Measurements from ENCODE around the gene CTIF. TPM values are rescaled to one million over a fixed set of nuclear protein-coding genes. Genes with fewer than 3 reads are reported as not detected.
A peak's percentile ranks its signal among the peaks of the same experiment; 100 is the strongest.

CTIF gene
- total RNA-seq, 1 donor from 2014 or later: 24.9 TPM

DNA sequence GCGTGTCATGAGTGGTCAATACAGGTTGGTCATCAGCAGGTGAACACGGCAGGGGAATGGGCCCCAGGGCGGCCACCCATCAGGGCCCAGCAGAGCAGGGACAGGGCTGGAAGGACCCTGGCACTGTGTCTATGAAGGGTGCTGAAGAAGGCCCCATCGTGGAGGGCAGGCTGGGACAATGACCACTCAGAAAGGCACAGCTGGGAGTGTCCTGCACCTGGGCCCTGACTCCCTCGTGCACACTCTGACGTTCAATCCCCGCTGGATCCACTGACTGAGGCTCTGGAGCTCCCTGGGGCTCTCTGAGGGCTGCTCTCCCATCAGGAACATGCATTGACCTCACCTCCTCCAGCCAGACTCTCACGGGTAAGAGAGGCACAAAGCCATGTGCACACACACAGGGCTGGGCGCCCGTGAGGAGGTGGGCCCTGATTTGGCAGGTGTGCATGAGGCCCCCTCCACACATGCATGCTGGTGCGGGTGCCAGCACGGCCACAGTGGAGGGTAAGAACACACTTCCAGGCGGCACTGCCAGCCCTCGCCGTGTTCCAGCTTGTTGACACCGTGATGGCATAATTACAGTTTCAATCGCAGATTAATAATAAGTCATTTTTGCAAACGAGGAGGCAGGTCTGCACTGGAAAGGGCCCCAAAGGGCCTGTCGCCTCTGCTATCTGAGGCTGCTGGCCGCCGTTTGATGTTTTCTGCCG, 353.5 kb downstream of the CTIF start:
- no peak for DNase-seq (ENCODE audit: low read depth)

DNA sequence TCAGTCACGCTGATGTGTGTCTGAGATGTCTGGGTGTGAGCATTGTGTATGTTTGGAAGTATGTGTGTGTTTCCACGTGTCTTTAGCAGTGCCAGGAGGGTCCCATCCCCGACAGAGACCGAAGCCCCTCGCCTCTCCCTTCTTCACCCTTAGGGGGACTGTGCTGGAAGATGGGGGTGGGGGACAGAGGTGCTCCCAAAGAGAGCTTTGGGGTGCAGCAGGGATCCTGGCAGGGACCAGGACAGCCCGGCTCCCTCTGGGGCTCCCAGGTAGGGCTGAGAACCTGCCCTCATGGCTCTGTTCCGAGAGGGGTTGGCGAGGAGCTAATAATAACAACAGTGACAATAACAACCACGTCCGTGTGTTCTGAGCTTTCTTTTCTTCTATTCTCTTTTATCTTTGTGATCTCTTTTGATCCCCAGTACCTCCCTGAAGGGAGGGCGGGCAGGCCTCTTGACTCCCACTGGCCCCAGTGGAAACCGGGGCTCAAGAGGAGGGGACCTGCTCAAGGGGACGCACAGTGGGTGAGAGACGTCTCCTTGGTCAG, 354.3 kb downstream of the CTIF start:
- DNase-seq (ENCODE audit: low read depth): no peak

DNA sequence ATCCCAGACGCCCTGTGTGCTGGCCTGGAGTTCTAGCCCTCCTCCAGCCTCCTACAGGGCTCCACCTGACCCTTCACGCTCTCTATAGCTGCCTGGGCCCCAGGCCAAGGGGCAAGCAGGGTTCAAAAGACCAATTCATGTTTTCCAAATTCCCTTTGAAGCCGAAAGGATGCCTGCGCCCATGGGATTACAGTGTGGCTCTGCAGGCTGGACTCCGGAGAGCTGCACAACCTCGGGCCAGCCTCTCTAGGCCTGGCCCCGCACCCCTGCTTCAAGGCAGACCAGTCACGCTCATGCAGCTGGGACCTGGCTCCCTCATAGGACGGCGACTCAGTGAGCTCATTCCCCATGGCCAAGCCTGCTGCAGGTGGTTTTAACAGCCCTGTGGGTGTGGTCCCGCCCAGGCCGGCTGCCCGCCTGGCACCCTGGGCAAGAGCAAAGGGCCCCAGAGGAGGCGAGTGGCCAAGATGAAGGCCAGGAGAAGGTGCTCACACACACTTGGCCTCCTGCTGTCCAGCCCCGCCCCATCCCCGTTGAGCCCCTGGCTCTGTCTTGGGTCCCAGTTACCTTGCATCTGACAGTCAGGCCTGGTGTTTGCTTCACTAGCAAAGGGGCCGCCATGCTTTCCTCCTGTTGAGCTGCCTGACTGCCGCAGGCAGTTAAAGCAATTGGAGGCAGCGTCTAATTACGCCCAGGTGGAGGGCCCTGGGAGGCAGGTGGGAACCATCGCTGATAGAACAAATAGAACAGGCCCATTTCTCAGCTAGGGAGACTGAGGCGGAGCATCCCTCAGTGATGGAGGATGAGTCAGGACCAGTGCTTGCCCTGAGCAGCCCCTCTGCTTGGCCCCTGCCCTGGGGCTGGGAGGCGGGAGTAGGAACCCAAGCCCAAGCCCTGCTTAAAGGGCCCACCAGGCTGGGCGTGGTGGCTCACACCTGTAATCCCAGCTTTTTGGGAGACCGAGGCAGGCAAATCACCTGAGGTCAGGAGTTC, 355.1 kb downstream of the CTIF start:
- no peak for DNase-seq (ENCODE audit: low read depth)

DNA sequence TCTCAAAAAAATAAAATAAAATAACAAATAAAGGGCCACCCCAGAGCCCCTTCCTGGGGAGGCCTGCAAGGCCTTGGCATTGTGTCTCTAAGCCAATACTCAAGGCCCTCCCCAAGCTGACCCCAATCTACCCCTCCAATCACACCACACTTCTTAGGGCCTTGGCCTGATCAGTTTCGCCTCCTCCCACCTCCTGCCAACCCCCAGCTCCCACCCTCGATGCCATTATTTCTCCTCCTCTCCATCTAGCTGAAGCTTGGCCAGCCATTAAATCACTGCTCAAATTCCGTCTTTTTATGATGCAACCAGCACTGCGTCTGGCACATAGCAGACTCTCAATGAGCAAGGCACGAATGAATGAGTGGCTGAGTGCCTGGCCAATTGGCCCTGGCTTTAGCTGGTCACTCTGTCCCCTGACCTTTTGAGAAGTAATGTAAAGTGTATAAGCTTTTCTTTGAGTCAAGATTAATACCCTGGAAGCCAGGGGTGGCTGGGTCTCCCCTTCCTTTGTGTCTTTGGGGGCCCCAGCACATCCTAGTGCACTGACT, 356.0 kb downstream of the CTIF start:
- no peak for DNase-seq (ENCODE audit: low read depth)

DNA sequence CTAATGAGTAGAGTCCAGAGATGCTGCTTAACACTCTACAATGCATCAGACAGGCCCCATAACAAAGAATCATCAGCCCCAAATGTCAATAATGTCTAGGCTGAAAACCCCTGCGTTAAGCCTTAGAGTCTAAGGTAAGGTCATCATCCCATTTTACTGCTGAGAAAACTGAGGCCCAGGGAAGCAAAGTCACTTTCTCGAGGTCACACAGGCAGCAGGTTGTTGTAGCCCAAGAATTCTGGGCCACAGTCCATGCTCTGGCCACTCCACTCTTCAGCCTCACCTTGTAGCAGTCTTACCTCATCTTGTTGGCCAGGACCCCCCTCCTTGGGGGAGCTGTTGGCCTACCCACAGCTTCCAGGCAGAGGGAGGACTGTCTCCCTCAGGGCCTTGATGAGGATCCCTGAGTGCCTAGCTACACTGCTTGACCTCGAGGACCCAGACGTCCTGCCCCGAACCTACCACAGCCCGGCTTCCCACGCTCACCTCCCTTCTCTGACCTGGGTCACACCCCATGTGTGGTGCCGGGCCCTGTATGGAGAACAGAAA, 357.6 kb downstream of the CTIF start:
- no peak for DNase-seq (ENCODE audit: low read depth)

DNA sequence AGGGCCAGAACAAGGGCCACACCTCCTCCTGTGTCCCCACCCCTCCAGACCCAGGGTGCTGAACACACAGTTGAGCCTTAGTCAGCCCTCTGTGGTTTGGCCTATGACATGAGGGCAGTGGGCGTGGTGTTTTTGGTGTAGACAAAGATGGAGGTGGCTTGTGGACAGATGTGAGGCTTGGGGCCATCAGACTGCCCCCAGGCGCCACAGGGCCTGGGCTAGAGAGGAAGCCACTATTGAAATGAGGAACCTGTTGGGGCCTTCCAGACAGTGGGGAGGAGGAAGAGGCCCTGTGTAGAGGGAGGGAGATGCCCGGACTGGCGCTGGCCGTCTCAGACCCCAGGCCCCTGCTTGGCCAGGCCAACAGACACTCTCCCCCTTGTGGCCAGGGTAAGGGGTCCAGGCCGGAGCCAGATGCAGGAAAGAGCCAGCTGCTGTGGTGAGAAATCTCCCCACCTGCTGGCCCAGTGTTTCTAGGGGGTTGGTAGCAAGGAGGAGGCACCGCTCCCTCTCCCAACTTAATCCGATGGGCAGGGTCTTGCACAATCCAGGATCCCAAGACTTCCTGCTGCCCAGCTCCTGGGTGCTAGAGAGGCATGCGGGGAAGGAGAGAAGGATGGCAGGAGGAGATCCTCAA, 358.2 kb downstream of the CTIF start:
- peak; percentile 46 for DNase-seq (ENCODE audit: low read depth)

DNA sequence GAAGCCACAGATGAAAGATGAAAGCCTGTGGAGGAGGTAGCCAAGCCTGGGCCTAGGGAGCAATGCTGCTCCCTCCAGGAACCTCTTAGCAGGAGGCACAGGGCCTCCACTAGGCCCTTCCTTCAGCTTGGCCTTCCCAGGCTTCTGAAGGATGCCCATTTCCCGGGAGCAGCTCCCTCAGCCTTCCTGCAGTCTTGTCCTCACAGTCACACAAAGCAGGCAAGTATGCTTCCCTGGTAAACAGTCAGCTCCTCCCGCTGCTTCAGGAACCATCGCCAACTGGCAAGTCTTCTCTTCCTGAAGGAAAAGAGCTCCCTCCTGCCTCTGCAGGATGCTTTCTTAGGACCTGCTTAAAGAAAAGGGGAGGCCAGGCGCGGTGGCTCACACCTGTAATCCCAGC, 358.7 kb downstream of the CTIF start:
- DNase-seq (ENCODE audit: low read depth): no peak

DNA sequence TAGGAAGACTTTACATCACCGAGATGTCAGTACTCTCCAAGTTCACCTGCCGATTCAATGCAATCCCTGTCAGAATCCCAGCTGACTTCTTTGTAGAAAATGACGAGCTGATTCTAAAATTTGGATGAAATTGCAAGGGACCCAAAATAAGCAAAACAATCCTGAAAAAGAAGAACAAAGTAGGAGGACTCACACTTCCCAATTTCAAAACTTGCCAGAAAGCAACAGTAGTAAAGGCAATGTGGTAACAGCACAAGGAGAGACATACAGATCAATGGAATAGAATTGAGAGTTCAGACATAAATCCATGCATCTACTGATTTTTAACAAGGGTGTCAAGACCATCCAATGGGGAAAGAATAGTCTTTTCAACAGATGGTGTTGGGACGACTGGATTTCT, 359.7 kb downstream of the CTIF start:
- no peak for DNase-seq (ENCODE audit: low read depth)

DNA sequence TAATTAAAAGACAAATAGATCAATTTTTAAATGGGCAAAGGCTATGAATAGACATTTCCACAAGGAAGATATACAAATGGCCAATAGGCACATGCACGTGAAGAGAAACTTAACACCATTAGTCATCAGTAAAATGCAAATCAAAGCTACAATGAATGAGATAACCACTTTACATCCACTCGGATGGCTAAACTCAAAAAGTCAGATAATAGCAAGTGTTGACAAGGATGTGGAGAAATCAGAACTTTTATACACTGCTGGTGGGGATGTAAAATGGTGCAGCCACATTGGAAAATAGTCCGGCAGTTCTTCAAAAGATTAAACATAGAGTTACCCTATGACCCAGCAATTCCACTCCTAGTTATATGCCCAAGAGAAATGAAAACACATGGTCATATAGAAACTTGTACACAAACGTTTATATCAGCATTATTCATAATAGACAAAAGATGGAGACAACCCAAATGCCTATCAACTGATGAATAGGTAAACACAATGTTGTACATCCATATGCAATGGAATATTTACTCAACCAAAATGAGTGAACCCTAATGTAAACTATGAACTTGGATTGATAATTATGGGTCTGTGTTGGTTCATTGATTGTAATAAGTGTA, 360.8 kb downstream of the CTIF start:
- no peak for DNase-seq (ENCODE audit: low read depth)

DNA sequence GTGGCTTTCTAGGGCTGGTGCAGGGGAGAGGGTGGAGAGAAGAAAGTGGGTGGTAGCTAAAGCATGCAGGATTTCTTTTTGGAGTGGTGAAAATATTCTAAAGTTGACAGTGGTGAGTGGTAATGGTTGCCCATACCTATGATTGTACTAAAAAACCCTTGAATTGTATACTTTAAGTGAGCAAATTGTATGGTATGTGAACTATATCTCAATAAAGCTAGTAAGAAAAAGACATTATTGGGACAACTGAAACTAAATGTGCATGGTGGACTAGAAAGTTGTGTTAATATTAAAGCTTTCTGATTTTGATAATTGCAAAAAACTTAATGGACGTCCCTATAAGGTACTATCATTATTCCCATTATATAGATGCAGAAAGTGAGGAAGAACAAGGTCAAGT, 361.6 kb downstream of the CTIF start:
- no peak for DNase-seq (ENCODE audit: low read depth)

DNA sequence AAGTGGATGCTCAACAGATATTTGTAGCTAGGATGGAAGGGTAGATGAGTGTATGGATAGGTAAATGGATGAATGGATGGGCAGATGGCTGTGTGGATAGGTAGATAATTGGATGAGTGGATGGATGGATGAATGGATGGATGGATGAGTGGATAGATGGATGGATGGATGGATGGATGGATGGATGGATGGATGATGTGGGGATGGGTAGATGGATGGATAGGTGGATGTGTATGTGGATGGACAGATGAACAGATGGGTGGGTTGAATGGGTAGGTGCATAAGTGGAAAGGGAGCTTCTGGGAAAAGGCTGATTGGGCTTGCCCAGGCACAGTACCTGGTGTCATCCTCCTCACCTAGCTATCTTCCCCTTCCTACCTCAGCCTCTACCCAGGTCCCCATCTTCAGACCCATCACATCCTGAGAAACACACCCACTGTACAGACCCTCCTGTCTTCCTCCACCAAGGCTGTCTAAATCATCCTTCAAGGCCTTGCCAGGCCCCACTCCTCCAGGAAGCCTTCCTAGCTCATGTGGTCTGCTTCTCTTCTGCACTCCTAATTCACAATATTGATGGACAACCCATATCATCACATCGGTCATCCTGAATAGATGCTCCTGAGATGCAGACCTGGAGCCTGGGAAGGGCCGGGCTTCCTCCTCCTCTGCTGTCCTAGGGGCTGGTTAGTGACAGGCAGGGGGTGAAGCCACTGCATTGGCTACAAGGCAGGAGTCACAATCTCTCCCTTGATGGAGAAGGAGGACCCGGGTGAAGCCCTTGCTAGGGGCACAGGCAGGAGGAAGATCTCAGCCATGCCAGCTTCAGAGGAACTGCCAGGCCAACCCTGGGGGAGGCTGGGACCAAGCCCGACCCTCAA, 362.6 kb downstream of the CTIF start:
- DNase-seq (ENCODE audit: low read depth): no peak

DNA sequence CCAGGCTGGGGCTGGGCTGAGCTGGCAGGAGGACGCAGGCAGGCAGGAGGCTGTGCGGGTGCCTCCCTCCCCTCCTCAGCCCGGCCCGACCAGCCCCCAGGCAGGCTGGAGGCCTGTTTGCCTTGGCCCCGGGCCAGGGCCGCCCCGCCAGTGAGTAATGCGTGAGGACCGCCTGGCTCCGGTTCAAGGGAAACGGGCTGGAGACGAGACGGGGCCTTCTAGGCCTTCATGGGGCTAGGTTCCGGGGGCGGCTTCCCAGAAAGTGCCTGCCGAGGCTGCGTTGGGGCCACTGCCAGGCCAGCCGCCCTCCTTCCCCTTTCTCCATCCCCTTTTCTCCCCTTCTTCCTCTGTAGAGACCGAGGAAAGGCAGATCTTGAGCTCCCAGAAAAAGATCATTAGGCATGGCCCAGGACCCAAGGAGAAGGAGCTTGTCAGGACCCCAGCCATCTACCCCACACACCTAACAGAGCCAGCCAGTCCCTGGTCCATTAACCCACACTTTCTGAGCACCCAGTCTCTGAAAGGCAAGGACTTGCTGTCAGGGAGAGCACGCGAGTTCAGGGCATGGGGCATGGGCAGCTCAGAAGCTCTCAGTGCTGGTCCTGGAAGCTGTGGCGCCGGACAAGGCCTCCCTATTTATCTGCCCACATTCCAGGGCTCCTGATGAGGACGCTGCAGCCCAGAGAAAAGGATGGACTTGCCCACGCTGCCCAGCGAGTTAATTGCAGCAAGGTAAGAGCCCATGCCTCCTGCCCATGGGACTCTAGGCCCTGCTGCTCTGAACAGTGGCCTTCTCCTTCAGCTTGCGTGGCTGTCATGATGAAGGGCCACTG, 363.4 kb downstream of the CTIF start:
- peak; percentile 86 for DNase-seq (ENCODE audit: low read depth)

DNA sequence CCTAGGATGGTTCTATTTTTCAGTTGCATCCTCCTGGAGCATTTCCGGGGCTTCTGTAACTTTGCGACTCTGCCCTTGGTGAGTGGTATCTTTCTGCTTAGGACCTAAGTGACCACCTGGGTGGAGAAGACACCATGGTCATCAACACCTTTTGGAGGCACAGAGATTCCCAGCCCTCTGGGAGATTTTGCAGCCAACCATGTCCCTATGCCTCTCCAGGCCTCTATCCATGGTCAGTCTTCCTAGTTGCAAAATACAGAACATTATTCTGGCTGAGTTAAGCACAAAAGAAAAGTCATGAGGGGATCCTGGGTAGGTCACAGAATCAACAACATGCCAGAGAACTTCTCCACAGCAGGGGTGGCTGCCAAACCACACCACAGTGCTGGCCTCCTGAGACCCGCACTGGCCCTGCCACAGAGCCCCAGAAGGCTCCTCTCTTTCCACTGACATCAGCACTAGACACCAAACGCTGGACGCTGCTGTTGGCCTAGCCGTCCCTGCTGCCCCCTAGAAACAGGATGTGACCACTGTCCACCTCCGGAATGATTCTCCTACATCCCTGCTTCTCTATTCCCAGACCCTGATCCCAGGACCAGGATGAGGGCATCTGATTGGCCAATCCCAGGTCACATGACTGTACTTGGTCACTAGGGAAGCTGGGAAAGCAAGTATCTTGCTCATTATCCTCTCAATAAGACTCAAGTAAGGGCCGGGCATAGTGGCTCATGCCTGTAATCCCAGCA, 364.2 kb downstream of the CTIF start:
- DNase-seq (ENCODE audit: low read depth): peak; percentile 41

DNA sequence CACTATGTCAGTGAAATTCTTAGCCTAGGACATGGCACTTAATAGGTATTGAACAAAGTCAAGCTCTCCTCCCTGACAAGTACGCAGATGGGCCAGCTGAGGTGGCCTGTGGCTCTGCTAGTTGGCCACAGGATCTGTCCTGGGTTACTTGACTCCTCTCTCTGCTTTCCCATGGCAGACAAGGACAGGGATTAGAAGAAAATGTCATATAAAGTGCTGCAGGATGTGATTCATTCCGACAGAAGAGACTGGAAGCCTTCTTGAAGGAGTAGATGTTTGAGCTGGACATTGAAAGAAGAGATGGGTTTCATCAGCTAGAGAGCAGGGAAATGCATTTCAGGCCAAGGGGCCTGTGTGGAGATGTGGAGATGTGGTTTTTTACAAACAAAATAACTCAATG, 365.3 kb downstream of the CTIF start:
- no peak for DNase-seq (ENCODE audit: low read depth)

DNA sequence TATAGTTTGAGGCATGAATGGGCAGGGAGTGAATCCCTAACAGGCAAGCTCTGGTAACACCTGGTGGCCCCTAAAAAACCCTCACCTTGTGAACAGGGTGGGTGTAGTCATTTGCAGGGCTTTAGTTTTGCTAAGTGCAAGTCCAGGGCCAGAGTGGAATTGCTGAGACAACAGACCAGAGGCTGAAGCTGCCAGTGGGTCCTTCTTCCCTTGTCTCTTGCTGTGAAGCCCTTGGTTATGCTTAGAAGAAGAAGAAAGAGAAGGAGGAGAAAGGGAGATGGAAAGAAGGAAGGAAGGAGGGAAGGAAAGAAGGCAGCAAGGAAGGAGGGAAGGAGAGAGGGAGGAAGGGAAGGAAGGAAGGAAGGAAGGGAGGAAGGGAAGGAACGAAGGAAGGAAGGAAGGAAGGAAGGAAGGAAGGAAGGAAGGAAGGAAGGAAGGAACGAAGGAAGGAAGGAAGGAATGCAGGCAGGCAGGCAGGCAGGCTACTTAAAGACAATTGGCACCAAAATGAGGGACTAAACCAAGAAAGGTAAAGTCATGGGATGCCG, 366.1 kb downstream of the CTIF start:
- DNase-seq (ENCODE audit: low read depth): no peak

DNA sequence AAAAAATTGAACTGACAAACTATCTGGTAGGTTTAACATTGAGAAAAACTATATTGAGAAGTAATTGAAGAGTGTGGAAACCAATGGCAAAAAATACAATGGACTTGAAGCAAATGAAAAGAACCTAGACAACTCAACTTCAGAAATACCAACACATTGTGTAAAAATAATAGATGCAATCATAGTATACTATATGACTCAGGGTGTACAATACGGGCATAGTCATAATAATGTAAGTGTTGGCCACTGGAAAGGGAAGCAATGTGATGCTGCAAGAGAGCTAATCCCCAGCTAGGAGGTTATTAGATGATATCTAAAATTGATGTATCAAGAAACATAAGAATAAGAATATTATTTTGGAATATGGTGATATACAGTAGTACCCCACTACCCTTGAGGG, 366.7 kb downstream of the CTIF start:
- no peak for DNase-seq (ENCODE audit: low read depth)

DNA sequence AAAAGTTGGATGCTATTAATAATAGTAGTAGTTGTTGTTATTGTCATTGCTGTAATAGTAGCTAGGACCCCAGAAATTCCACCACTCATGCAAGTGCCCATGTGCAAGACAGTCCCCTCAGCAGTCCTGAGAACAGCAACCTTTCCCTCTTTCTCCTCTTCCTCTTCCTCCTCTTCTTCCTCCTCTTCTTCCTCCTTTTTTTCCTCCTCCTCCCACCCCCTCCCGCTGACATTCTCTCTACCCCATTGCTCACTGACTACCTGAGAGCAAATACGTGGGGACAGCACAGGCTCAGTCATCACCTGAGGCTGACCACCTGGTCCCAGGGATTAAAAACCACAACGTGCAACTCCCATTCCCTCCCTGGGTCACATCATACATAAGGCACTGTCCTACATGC, 370.1 kb downstream of the CTIF start:
- DNase-seq (ENCODE audit: low read depth): no peak

DNA sequence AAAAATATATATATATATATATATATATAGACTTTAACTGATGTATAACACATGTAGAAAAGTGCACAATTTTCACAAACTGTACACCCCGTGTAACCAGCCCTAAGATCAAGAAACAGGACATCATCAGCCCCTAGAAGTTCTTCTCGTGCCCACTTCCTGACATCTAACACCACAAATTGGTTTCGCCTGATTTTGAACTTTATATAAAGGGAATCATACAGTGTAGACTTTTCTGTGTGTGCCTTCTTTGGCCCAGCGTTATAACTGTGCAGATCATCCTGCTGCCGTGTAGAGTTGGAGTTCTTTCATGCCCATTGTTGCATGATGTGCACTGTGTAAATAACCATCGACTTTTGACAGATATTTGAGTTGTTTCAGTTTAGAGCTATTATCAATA, 370.9 kb downstream of the CTIF start:
- no peak for DNase-seq (ENCODE audit: low read depth)

Measured in myocyte (in vitro differentiated cells).